ENCODE data around the gene MAPK7.

DNA sequence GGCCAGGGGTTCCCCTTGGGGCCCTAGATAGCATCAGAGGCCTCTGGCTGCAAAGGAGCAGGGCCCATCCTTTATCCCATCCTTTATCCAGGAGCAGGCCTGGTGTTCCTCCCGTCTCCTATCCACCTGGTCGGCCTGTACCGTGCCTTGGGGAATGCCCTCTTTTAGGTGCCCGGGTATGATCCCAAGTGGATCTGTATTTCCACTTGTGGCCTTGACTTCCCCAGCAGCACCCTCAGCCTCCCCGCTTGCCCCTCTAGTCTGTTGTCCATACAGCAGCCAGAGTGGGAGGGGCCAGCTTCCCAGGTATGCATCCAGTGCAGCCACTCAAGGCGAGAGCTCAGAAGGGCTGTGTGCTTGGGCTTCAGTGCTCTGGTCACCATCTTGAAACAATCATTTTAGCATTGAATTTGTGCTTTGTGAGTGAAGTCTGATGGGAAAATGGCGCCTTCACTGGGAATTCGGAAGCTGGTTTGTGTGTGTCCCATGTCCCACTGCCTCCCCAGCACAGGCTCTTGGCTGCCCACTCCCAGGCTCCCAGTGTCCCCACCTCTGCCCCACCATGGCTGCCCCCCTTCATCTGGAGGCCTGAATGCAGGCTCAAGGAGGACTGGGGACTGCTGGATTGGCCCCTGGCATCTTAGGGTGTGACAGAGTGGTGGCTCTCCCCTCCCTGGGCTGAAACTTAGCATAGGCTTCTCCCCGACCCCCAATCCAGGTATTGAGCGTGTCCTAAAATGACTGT, 29.5 kb downstream of the MAPK7 start:
- TF ChIP-seq MAX (IDR thresholded peaks at IDR 0.05), result no peak
- no peak for TF ChIP-seq POLR2A (IDR thresholded peaks at IDR 0.05; ENCODE audit: control extremely low read depth in 1 of 2, low read depth in 2 of 2, low read length in 2 of 2)
- no peak for TF ChIP-seq EP300 (IDR thresholded peaks at IDR 0.05; ENCODE audit: borderline replicate concordance in 1 of 2, low read depth in 2 of 2, low read length in 2 of 2)

Measured in H1 (cell line).